GM03348 (cell line): ENCODE data around the gene ZMYM5.
"Not testable (repeated sequence)": the region's sequence is repeated elsewhere in the genome, so short reads cannot be mapped to it uniquely, and the experiment has no call there.

Source experiments
- DNase-seq: peaks from one replicate; pipeline ENCODE4 v3.0.0; 2012; ENCODE audit warnings: low spot score

ZMYM5 gene

GRCh38 chr13:19863323-19864023 is at the start of gene ZMYM5:
TSS of gene ZMYM5 (minus strand) at chr13:19863649. CDS start at chr13:19852180, 11,469 bp downstream.
- peak; percentile 99 for DNase-seq

GRCh38 chr13:19910336-19911072 is 47.1 kb upstream of the ZMYM5 start:
- peak; percentile 47 for DNase-seq

GRCh38 chr13:19908350-19908986 is 45.0 kb upstream of the ZMYM5 start:
- DNase-seq: no peak

- DNase-seq: not testable (repeated sequence)
These were observed 42.2 kb upstream of the ZMYM5 start for GRCh38 chr13:19905487-19906195.

- no peak for DNase-seq
These were observed 26.6 kb upstream of the ZMYM5 start for GRCh38 chr13:19890030-19890429.

- DNase-seq: peak; percentile 40
These were observed 25.4 kb upstream of the ZMYM5 start for GRCh38 chr13:19888799-19889198.

GRCh38 chr13:19882231-19882630 is 18.8 kb upstream of the ZMYM5 start:
- no peak for DNase-seq

GRCh38 chr13:19881641-19882040 is 18.2 kb upstream of the ZMYM5 start:
- DNase-seq: no peak

GRCh38 chr13:19864746-19865309 is 1.4 kb upstream of the ZMYM5 start:
- peak; percentile 59 for DNase-seq

- peak; percentile 67 for DNase-seq
These were observed 736 bp upstream of the ZMYM5 start for GRCh38 chr13:19864024-19864745.

- DNase-seq: peak; percentile 47
These were observed 752 bp downstream of the ZMYM5 start for GRCh38 chr13:19862481-19863313.

GRCh38 chr13:19861762-19862161 is 1.7 kb downstream of the ZMYM5 start:
- no peak for DNase-seq

GRCh38 chr13:19860884-19861655 is 2.4 kb downstream of the ZMYM5 start:
- no peak for DNase-seq

- DNase-seq: not testable (repeated sequence)
These were observed 5.8 kb downstream of the ZMYM5 start for GRCh38 chr13:19857637-19858036.

- DNase-seq: no peak
These were observed 10.7 kb downstream of the ZMYM5 start for GRCh38 chr13:19852766-19853165.

GRCh38 chr13:19845758-19846157 is 17.7 kb downstream of the ZMYM5 start:
- DNase-seq: peak; percentile 93

GRCh38 chr13:19838865-19839275 is 24.6 kb downstream of the ZMYM5 start:
- DNase-seq: peak; percentile 41

GRCh38 chr13:19836472-19836871 is 27.0 kb downstream of the ZMYM5 start:
- DNase-seq: no peak

GRCh38 chr13:19834704-19835103 is 28.7 kb downstream of the ZMYM5 start:
- DNase-seq: no peak

GRCh38 chr13:19822673-19823072 is 40.8 kb downstream of the ZMYM5 start:
- DNase-seq: no peak
